PFSK-1 (cell line): Measurements from ENCODE around the gene AK3.

Experiments used
- FOXP2 ChIP-seq: optimal IDR thresholded peaks from 2 replicates; pipeline ENCODE3; 2011; ENCODE audit warnings: borderline replicate concordance, control low read depth, inconsistent platforms; ENCODE audit not compliant: insufficient read depth; ENCODE audit errors: extremely low read length, extremely low read depth
- TF ChIP-seq, protein P1 (sequence below), 2 experiments: IDR thresholded peaks; 2 replicates each; pipeline versions ENCODE4 v1.6.1 to v1.8.0; 2011 to 2012; ENCODE audit warnings: low read depth in 2 of 2, low read length in 2 of 2, control low read depth in 1 of 2, inconsistent platforms in 1 of 2, mild to moderate bottlenecking in 1 of 2, moderate library complexity in 1 of 2; ENCODE audit not compliant: insufficient read depth in 1 of 2

DNA sequence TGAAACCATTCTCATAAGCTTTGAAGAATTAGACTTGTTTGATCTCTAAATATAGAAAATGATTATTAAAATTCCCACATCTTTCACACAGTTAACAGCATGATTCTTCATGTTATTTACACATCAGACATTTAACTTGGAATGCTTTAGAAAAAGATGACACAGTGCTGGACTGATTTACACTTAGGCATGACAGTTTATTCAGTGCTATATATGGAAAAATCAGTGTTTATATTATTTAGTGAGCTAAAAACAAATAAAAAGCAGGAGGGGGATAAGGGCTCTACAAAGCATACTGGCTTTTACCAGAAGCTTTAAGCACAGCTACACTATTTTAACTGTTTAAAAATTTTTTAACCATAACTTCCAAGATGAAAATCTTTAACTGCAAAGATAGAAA lies 31.6 kb downstream of the AK3 start:
- TF ChIP-seq, protein P1, sequence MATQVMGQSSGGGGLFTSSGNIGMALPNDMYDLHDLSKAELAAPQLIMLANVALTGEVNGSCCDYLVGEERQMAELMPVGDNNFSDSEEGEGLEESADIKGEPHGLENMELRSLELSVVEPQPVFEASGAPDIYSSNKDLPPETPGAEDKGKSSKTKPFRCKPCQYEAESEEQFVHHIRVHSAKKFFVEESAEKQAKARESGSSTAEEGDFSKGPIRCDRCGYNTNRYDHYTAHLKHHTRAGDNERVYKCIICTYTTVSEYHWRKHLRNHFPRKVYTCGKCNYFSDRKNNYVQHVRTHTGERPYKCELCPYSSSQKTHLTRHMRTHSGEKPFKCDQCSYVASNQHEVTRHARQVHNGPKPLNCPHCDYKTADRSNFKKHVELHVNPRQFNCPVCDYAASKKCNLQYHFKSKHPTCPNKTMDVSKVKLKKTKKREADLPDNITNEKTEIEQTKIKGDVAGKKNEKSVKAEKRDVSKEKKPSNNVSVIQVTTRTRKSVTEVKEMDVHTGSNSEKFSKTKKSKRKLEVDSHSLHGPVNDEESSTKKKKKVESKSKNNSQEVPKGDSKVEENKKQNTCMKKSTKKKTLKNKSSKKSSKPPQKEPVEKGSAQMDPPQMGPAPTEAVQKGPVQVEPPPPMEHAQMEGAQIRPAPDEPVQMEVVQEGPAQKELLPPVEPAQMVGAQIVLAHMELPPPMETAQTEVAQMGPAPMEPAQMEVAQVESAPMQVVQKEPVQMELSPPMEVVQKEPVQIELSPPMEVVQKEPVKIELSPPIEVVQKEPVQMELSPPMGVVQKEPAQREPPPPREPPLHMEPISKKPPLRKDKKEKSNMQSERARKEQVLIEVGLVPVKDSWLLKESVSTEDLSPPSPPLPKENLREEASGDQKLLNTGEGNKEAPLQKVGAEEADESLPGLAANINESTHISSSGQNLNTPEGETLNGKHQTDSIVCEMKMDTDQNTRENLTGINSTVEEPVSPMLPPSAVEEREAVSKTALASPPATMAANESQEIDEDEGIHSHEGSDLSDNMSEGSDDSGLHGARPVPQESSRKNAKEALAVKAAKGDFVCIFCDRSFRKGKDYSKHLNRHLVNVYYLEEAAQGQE (IDR thresholded peaks at IDR 0.05; ENCODE audit: insufficient read depth in 1 of 2, low read depth in 2 of 2, low read length in 2 of 2): no peak
- no peak for TF ChIP-seq FOXP2
